ENCODE data around the gene KCND3. TPM values are rescaled to one million over a fixed set of nuclear protein-coding genes. Genes with fewer than 3 reads are reported as not detected.

The KCND3 gene
- total and polyA plus RNA-seq, 2 of the 4 experiments (the other 2 are of a cell fraction), result under 0.01 to 0.03 TPM

GRCh38 chr1:111911061-111911460 lies 78.4 kb downstream of the KCND3 start:
- Histone ChIP-seq H4K5ac (ENCODE audit: low read depth, low read length) (no peak overlapping the region), H3K14ac (replicated peaks; ENCODE audit: low read depth, low read length) (no peak overlapping the region), H3K4ac (ENCODE audit: low read depth, low read length) (no peak overlapping the region), H3K9me3 (ENCODE audit: control insufficient read depth, insufficient read depth, low read length) (no peaks in the 10 kb centered on the region), H4K91ac (ENCODE audit: insufficient read depth, low read depth, low read length) (no peak overlapping the region), H3K23ac (ENCODE audit: low read depth, low read length) (no peak overlapping the region), H2AK5ac (ENCODE audit: low read depth, low read length) (no peak overlapping the region), H3K36me3 (ENCODE audit: control insufficient read depth, insufficient read depth, low read length) (no peaks in the 10 kb centered on the region), H4K8ac (ENCODE audit: low read depth in 2 of 2, low read length in 2 of 2) (no peak overlapping the region), H3K4me1 (ENCODE audit: control insufficient read depth, insufficient read depth, low read length) (no peaks in the 10 kb centered on the region), H3K4me2 (ENCODE audit: low read depth, low read length) (no peak overlapping the region), H3K9me1 (ENCODE audit: insufficient read depth, low read length) (no peaks in the 10 kb centered on the region), H3K18ac (ENCODE audit: low read depth, low read length) (no peak overlapping the region), H2AK9ac (replicated peaks; ENCODE audit: low read depth, low read length, poor library complexity) (no peak overlapping the region), H3K56ac (ENCODE audit: extremely low read depth, insufficient read depth, low read length) (no peak overlapping the region), H2AFZ (replicated peaks; ENCODE audit: low read length, poor library complexity) (no peak overlapping the region), H3K79me1 (ENCODE audit: low read depth in 1 of 2, low read length in 2 of 2) (no peaks in the 10 kb centered on the region), H3K27me3 (ENCODE audit: control insufficient read depth, insufficient read depth, low read length) (peaks cover 3% of the 10 kb centered on the region; the same call in 1 of the 2 replicates), H2BK20ac (ENCODE audit: low read depth, low read length) (no peak overlapping the region), H4K20me1 (ENCODE audit: insufficient read depth, low read length) (no peaks in the 10 kb centered on the region), H3K27ac (ENCODE audit: insufficient read depth, low read length) (no peak overlapping the region), H2BK15ac (ENCODE audit: low read depth, low read length) (no peak overlapping the region), H3K9ac (ENCODE audit: low read depth, low read length) (no peak overlapping the region), H2BK120ac (ENCODE audit: low read depth, low read length) (no peak overlapping the region), H3K4me3 (ENCODE audit: insufficient read depth, low read depth, low read length) (no peak overlapping the region), H2BK5ac (ENCODE audit: low read depth, low read length, poor library complexity, severe bottlenecking) (no peak overlapping the region)
- TF ChIP-seq MAFK (IDR thresholded peaks at IDR 0.05; ENCODE audit: low read depth, low read length), result no peak
- TF ChIP-seq MAZ (IDR thresholded peaks at IDR 0.05; ENCODE audit: borderline replicate concordance, low read depth, low read length), result no peak
- no peak for TF ChIP-seq BHLHE40 (IDR thresholded peaks at IDR 0.05; ENCODE audit: low read depth, low read length)
- TF ChIP-seq, protein P1, sequence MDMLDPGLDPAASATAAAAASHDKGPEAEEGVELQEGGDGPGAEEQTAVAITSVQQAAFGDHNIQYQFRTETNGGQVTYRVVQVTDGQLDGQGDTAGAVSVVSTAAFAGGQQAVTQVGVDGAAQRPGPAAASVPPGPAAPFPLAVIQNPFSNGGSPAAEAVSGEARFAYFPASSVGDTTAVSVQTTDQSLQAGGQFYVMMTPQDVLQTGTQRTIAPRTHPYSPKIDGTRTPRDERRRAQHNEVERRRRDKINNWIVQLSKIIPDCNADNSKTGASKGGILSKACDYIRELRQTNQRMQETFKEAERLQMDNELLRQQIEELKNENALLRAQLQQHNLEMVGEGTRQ (IDR thresholded peaks at IDR 0.05; ENCODE audit: low read depth, low read length), result no peak
- no peak for TF ChIP-seq SMC3 (IDR thresholded peaks at IDR 0.05; ENCODE audit: low read depth, low read length)
- TF ChIP-seq, protein P2, sequence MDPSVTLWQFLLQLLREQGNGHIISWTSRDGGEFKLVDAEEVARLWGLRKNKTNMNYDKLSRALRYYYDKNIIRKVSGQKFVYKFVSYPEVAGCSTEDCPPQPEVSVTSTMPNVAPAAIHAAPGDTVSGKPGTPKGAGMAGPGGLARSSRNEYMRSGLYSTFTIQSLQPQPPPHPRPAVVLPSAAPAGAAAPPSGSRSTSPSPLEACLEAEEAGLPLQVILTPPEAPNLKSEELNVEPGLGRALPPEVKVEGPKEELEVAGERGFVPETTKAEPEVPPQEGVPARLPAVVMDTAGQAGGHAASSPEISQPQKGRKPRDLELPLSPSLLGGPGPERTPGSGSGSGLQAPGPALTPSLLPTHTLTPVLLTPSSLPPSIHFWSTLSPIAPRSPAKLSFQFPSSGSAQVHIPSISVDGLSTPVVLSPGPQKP (IDR thresholded peaks at IDR 0.05; ENCODE audit: borderline replicate concordance, low read depth, low read length), result no peak
- TF ChIP-seq RAD21 (IDR thresholded peaks at IDR 0.05; ENCODE audit: low read length), result no peak
- TF ChIP-seq CTCF (conservative IDR thresholded peaks at IDR 0.05; ENCODE audit: low read depth, low read length), result no peak
- no peak for TF ChIP-seq CHD1 (IDR thresholded peaks at IDR 0.05; ENCODE audit: low read depth, low read length)
- TF ChIP-seq MXI1 (IDR thresholded peaks at IDR 0.05; ENCODE audit: borderline replicate concordance, low read depth, low read length), result no peak
- no peak for TF ChIP-seq NFE2L2 (IDR thresholded peaks at IDR 0.05; ENCODE audit: low read depth, low read length)
- TF ChIP-seq RFX5 (IDR thresholded peaks at IDR 0.05; ENCODE audit: low read depth, low read length), result no peak
- TF ChIP-seq FOS (IDR thresholded peaks at IDR 0.05; ENCODE audit: low read depth, low read length), result no peak
- no TSS peak for BruUV-seq (replicated peaks)
- ChIA-PET CTCF (no interaction called here), POLR2A (ENCODE audit: unreplicated experiment) (no interaction called here)
- intact Hi-C loops (cut with micrococcal nuclease), result no loop called here
- no peak for DNase-seq
- in situ Hi-C loops (cut with MboI; ENCODE audit: low sequenced_read_pairs), result no loop called here
- no peak for ATAC-seq (ENCODE audit: low read depth)
- WGBS, 2 experiments (ENCODE audit: extremely low coverage in 2 of 2, insufficient read length in 1 of 2), result no CpG with 5 or more reads among the region's 1 CpG
- dilution Hi-C loops (cut with HindIII; ENCODE audit: low sequenced_read_pairs, unreplicated experiment), result no loop called here

All from IMR-90 (cell line).